Activated effector memory CD4-positive, alpha-beta T cell treated with Interleukin-2 at 50 U/mL for 16 hours (primary cell): ENCODE data around the gene PIGO.

ENCODE experiments used
- DNase-seq: peaks from one replicate; pipeline ENCODE4 v3.0.0-alpha.2; 2020

Gene PIGO

GRCh38 chr9:35105571-35106342 lies 9.4 kb upstream of the PIGO start:
- no peak for DNase-seq

DNA sequence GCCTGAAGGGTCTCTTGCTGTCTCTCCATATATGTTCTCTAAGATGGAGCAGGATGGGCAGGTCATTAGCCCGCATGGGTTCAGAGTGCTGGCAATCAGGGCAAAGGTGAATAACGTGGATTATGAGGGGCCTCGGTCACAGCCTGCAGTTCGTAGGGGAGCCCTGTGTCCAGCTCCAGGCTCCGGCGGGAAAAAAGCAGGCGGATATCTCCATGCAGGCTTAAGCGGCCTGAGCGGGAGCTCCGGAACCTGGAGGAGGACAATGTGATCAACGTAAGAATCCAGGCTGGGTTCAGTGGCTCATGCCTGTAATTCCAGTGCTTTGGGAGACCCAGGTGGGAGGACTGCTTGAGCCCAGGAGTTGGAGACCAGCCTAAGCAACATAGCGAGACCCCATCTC lies 8.7 kb upstream of the PIGO start:
- no peak for DNase-seq

- DNase-seq, result no peak
Measured at GRCh38 chr9:35104586-35104985, 8.2 kb upstream of the PIGO start.

DNA sequence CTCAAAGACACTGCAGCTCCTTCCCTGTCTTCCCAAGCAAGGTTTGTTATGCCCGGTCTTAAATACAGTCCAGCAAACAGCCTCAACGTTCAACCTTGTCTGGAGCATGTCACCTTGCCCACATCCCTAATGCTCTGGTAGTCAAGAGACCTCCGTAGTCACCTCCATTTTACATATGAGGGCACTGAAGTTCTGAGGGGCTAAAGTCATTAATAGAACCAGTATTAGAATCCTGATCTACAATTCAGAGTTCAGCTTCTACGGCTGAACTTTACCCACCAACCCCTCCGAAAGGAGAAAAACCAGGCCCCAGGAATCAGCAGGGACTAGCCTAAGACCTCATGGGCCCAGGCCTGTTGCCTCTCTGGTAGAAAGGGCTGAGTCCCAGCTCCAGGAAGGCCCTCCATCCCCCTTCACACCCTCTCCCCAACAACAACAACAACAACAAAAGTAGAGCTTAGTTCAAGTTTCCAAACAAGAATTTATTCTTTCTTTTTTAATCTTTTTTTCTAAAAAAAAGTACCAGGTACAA lies 7.3 kb upstream of the PIGO start:
- DNase-seq, result no peak

GRCh38 chr9:35102769-35103659 lies 6.6 kb upstream of the PIGO start, which contains the start of gene STOML2:
Gene STOML2 (minus strand): TSS chr9:35103131. CDS start chr9:35103094, 37 bp downstream.
- DNase-seq, result peak; percentile 90

DNA sequence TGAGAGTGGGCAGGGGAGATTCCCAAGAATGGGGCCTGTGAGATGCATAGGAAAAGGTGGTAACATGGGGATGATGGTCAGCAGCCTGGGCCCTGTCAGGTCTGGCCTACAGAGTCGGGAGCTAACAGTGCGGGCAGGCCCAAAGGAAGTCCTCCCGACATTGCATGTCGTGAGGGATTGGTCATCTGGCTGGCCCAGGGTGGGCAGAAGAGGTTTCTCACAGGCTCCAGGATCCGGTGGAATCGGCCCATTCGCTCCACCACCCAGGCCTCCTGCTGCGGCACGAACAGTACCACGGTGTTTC lies 6.0 kb upstream of the PIGO start:
- no peak for DNase-seq

GRCh38 chr9:35097573-35097972 lies 1.2 kb upstream of the PIGO start:
- DNase-seq, result no peak

DNA sequence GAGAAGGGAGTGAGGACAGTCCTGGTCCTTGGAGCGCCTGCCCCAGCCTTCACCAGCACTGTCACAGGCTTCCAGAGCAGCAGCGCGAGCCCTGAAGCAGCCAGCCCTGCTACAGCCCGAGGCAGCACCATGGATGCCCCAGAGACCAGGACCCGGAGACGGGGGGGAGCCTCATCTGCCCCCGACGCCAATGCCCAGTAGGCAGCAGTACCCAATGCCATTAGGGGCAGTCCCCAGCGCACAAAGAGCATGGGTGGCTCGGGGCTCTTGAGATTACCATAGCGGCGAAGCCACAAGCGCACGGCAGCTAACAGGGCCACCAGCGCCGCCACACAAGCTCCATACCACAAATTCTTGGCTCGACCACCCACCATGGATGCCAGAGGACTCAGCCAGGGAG lies 4.9 kb downstream of the PIGO start:
- DNase-seq, result no peak

GRCh38 chr9:35089434-35089833 lies 7.0 kb downstream of the PIGO start:
- no peak for DNase-seq

- DNase-seq, result no peak
Measured at GRCh38 chr9:35085078-35085477, 11.3 kb downstream of the PIGO start.

- DNase-seq, result peak; percentile 74
Measured at GRCh38 chr9:35079426-35080341, 16.7 kb downstream of the PIGO start, which contains the start of gene FANCG. Gene FANCG (minus strand): TSS chr9:35079942. CDS start chr9:35079524, 418 bp downstream.

DNA sequence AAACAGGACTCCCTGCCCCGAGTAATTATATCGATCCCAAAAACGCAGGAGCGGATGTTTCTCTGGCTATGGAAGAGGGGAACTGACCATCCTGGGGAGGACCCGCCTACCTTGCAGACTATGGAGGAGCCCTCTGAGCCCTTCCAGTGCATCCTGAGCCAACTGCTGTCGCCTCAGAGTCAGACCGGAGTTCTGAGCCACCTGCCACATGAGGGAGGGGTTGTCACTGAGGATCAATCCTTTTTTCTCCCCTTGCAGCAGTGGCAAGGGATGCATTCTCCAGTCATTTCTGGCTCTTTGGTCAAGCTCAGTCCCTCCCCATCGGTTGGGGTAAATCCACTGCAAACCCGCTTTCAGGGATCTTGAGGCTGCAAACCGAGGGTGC lies 17.4 kb downstream of the PIGO start:
- no peak for DNase-seq

DNA sequence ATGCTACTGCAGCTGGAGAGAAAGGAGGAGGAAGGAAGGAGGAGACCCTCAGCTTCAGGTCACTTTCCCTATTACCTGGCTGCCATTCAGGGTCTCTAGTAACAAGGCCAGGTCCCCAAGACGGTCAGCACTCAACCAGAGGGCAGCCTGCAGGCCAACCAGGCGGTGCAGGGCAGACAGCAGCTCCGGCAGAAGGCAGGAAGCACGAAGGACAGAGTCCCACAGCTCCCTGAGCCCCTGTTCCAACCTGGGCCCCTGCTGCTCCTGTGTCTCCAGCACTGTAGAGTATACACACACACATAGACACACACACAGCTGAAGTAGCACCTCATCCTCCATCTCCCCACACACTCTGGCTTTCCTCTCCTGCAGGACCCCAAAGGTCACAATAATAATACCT lies 18.3 kb downstream of the PIGO start:
- no peak for DNase-seq

DNA sequence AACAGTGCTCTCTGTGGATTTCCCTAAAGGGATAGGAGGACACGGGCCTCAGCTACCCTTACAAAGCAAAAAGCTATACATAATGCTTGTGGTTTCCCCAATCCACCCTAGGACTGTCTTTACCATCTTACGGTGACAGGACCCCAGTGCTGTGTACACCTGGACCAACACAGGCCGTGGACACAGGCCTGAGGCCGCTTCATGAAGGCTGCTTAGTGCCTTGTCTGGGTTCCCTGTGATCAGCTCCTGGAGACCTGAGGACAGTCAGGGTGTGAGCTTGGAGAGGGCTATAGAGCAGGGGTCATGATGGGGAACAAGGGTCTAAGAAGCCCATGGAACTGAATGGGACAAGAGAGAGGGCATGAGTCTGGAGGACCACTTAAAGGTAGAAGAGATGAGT lies 19.5 kb downstream of the PIGO start:
- DNase-seq, result no peak

GRCh38 chr9:35075358-35075757 lies 21.0 kb downstream of the PIGO start:
- no peak for DNase-seq

DNA sequence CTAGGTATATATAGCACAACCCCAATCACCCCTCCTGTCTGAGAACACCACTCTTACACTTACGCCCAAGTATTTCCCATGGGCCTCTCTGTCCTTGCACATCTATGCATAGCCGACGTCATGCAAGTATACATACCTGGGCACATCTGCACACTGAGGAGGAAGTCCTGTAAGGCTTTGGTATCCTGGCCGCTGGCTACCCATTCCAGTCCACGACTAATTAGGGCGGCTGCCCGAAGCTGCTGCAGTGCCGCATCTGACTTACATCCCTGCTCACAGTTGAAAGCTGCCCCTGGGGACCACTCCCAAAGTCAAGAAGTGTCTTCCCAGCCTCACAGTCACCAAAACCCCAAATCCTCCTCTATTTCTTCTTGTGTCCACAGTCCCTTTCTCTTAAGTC lies 21.6 kb downstream of the PIGO start:
- DNase-seq, result no peak

DNA sequence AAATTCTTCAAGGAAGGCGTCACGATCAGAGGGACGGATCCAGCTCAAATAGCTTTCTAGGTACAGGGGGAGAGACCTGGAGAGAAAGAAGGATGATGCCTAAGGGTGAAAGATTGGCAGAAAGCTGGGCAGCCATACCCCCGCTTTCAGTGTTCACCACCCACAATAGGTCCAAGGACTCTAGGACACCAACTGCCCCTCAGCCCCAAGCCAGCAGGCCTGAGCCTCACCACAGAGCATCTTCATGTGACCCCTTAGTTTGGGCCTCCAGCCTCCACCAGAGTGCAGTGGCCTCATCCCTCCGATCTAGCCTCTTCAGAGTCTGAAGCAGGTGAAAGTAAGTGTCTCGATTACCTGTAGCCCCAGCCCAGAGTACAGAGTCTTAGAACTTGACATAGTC lies 22.2 kb downstream of the PIGO start:
- DNase-seq, result no peak

GRCh38 chr9:35073279-35073612 lies 23.1 kb downstream of the PIGO start:
- no peak for DNase-seq

DNA sequence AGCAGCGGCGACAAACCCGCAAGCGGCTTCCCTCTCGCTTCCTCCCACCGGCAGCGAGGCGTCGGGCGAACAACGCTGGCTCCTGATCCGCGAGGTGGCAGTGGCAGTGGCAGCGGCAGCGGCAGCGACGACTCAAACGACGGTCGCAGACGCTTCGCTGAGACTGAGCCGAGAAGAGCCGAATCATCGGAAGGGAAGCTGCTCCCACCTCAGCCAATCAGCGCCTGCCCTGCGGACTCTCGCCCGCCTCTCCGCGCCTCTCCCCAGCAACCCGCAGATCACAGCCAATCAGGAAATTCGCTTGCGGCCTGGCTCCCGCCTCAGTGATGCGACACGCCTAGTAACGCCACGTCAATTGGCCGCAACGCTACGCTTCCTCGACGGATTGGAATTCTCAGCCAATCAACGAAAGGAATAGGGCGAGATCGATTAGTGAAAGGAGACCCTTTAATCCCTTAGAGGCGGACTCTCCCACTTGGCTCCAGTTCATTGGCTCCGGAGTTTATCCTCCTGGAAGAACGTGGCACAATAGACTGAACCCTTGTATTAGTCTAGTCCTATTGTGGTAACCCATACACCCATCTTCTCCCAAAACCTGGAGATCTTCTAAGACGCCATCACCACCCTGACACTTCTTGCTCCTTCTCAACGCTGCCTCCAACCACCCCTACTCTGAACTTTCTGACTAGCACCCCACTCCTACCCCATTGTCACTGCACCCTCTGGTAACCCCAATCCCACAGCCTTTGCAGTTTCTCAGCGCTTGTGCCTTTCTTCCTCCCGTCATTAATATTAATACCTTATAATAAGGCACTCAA lies 23.7 kb downstream of the PIGO start, which contains the start of gene VCP:
Gene VCP, minus strand, starts transcription at position 165 of the 818 bp plus-strand sequence. CDS start 272 bp downstream, outside the sequence.
- peak; percentile 96 for DNase-seq

- DNase-seq, result peak; percentile 64
Measured at GRCh38 chr9:35071814-35072460, 24.5 kb downstream of the PIGO start.
